TTC549 (cell line): Measurements from ENCODE around the gene BMPR1B.
"Not testable (repeated sequence)": the region's sequence is repeated elsewhere in the genome, so short reads cannot be mapped to it uniquely, and the experiment has no call there.

Experiments
- FAIRE-seq: peaks from 2 replicates; lab custom pipeline; 2012; peaks lifted over from hg19 to GRCh38; lab: Jason Lieb, UNC

The BMPR1B gene

DNA sequence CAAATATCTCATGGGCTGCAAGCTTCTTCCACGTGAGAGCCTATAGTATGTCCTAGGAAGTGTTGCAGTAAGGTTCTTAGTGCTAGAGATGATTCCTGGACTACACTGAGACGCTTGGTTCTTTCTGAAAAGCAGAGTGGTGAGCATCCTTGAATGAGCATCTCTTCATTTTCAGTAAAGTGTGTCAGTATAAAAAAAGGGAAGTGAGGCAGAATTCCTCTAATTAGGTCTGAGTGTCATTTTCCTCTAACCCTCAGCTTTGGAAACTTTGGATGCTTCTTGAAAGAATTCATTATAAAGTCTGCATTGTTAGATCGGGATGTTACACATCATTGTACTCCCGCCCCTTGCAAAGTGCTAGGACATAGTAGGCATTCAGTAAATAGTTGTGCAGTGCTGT lies 5.2 kb downstream of the BMPR1B start:
- no peak for FAIRE-seq

DNA sequence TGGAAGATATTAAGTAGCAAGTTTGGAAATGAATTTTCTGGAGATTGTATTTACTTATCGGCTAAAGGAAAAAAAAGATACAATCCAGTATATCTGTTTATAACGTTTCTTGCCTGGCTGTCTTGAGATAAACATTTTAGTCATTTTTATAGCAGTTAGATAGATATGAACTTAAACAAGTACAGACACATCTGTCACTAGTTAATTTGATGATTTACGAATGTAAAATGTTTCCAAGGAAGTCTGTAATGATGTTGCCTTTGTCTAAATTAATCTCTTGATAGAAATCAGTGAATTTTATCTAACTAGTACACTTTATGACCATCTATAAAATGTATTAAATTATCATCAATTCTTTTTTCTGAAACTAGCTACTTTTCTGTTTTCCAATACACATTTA lies 5.7 kb downstream of the BMPR1B start:
- FAIRE-seq = no peak

DNA sequence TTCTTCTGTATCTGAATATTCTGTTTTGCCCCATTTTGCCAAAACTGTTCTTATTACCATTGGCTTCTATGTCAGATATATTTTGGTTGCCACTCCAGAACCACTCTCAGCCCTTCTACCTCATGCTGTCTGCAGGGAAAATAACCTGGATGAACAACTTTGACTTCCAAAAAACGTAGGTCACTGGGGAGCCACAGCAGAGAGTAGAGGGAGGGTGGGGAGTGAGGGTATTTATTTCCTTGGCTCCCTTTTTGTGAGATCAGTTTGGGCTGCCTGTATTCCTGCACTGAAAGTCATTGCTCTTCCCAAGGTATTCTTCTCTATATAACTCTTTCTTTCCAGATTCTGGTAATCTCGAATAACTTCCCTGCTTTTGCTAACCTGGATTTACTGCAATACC lies 6.3 kb downstream of the BMPR1B start:
- no peak for FAIRE-seq

DNA sequence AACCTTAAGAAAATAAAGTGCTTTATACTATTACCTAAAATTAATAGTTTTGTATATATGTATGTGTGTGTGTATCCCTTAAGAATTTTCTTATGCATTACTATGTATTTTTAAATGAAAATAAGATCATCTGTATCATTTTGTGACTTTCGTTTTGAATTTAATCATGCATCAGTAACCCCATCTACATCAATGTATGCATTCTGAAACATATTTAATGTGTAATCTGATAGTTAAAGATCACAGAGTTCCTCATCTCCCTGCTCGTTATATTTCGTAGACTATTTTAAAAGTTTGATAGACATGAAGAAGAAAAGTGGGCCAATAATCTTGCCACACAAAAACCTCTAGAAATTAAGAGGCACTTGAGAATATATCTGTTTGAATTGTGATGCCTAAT lies 7.4 kb downstream of the BMPR1B start:
- FAIRE-seq = no peak

DNA sequence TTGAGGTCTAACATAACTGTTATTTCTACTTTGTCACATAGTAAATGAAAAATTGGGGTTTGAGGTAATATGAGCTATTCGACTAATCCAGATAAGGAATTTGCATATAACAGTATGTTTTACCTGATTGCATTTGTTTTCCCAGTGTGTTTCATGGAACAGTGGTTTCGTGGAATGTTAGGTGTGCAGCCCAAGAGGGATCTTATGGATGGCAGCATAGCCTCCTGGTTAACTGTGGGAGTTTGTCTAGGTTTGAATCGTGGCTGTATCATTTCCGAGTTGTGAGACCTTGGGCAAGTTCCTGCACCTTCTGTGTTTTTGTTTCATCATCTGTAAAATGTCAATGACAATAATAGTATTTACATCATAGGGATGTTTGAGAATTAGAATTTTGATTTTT lies 7.9 kb downstream of the BMPR1B start:
- no peak for FAIRE-seq

DNA sequence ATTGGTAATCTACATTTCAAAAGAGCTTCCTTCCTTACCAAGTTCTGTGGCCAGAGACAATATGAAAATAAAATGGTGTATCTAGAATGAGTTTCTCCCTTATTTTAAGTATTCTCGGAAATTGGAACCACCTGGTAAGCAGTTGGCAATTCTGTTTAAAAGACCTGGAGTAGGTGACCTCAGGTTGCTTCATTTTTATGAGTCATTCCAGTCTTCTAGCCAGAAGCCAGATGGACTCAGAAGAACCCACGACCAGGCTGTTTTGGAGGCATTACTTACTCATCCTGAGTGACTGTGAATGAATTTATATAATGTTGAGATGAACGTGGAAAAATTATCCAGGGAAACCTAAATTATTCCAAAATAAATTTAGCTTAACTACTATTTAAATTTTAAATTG lies 9.1 kb downstream of the BMPR1B start:
- no peak for FAIRE-seq

DNA sequence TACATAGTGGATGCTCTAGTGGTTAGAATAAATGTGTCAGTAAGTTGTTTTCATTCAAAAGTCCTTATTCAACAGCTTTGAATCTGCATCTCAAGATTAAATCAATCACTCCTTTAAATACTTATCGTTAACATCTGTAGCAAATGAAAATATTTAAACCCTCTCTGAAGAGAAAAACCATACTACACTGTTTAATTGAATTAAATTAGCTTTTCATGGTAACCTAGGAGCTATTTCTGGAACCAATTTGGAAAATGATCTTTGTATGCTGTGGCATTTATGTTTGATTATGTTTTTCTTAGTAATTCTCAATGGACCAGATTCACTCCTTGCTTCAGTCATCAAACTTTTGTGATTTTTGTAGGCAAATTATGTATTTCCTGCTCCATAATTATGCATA lies 9.7 kb downstream of the BMPR1B start:
- FAIRE-seq = no peak

DNA sequence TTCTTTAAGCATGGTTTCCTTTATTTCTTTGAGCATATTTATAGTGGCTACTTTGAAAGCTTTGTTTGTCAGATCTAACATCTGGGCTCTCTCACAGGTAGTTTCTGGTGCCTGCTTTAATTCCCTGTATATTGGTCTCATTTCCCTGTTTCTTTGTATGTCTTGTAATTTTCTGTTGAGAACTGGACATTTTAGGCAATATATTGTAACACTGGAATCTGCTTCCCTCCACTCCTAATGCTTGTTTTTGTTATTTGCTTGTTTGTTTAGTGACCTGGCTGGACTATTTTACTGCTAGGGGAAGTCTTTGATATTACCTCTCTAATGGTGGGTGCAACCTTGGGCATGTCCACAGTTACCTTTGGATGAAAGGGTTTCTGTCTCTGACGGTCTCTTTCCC lies 25.0 kb downstream of the BMPR1B start:
- no peak for FAIRE-seq

DNA sequence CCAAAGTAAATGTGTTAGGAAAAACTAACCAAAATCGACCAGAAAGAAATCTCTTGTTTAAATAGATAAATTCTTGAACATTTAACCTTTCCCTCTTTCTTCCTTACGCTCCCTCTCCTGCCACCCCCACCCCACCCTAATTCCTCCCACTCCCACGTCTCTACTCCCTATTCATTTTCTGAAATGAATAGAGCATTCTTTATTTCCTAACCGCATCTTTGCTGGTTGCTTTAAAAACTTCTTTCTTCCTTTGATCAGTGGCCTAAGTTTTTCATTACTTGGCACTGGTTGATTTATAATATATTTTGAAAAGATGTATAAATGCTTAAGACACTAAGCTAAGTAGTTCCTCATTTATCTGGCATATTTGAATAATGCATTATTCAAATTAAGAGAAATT lies 33.9 kb downstream of the BMPR1B start:
- FAIRE-seq = no peak

DNA sequence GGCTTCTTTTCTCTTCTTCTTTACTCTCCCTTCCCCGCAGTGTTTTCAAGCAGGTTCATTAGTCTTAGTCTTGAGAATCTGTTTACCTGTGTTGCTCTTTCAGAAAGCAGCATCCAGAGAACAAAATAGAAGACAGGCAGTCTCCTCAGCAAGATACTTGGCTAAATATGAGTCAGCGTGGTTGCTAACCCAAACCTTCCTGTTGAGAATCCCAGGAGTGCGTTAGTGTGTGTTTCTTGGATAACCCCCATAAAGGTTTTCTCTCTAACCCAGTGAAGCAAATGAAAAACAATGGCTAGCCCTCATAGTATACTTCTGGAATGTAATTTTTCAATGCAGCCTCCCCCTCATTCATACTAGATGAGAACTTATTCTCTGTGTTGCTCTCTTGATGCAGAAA lies 41.1 kb downstream of the BMPR1B start:
- FAIRE-seq = no peak

DNA sequence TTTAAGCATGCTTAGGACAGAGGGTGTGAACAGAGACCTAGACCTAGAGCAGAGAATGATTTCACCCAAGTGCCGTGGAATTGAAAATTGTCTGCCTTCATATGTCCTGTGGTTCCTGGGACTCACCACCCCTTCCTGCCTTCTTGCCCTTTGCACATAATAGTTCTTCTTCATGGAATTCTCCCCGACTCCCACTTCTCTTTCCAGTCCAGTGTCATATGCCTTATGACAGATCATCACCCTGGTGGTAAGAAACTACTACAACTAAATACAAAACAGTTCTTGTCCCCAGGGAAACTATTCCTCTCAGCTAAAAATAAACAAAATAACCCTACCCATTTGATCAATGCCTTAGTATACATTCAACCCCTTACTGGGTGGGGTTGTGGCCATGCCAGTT lies 43.3 kb downstream of the BMPR1B start:
- no peak for FAIRE-seq

DNA sequence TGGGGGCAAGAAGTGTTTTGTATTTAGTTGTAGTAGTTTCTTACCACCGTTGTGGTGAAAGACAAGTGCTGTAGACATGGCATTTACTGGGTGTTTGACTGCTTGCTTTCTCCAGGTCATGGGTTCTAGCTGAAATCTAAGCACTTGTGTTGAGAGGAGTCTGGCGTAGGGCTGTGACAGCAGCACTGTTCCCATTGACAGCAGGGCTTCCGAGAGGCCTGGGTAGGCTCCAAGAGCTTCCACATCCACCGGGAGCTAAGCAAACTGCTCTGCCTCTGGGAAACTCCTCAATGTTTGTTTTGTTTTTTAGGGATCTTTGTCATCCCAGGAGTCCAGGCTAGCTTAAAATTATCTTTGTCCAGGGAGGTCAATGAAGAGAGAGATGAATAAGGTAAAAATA lies 44.3 kb downstream of the BMPR1B start:
- FAIRE-seq = no peak

DNA sequence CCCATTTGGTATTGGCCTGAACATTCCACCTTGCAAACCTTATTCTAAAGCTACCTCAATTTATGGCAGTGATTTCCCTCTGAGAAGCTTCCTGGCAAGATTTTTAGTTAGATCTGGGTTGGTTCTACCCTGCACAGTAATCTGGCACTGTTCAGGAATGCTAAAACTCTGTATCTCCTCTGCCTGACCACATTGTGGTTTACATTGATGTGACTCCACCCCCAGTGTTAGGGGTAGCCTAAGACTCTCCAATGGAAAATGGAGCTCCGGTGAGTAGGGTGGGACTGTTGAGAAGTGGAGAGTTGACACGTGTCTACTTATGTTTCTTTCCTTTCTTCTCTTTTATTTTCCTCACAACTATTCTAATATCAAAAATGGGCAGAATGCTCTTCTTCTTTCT lies 45.4 kb downstream of the BMPR1B start:
- no peak for FAIRE-seq

DNA sequence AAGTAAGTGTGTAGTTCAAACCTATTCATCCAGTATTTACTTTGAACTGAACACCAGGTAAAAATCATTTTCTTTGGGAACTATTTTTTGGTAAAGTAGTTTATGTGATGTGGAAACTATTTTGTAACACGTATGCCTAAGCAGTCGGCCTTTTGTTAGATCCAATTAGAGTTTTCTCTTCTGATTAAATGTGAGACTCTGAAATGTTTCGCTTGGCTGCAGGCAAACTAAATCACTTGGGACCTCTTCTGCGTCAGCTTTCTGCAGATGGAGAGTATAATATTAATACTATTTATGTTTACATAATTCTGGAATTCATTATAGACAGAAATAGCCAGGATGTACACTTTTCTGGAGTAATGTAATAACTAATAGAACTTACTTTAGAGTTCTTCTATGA lies 46.9 kb downstream of the BMPR1B start:
- FAIRE-seq = no peak

DNA sequence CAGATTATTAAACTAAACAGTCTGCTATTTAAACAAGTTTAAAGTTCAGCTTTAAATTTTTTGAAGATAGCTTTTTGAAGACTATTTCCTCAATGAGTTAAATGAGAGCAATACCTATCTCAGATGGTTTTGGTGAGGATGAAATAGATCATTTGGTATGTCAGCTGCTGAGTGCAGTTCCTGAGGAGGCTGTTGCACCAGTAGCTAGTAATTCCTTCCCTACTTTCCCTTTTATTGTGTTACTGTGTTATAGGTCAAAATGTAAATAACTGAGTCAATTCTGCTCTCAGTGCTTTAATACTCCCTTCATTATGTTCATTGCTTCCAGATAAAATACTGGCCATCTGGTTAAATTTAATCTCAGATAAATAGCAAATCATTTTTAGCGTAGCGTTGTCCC lies 48.6 kb downstream of the BMPR1B start:
- no peak for FAIRE-seq

DNA sequence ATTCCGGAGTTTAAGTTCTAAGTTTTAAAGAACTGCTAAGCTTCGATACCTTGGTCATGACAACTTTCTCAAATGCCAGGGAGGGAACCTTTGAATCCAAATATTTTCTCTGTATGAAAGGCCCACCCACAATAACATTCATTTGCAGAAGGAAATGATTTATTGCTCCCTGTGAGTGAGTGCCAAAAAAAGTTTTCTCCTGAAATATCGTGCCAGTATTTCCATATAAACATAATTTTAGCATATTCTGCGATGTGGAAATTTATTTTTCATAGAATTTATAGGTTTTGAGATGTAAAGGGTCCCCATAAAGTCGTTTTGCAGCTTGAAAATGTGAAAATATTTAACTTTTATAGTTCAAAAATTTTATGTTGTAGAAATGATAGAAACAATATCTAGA lies 53.9 kb downstream of the BMPR1B start:
- no peak for FAIRE-seq

DNA sequence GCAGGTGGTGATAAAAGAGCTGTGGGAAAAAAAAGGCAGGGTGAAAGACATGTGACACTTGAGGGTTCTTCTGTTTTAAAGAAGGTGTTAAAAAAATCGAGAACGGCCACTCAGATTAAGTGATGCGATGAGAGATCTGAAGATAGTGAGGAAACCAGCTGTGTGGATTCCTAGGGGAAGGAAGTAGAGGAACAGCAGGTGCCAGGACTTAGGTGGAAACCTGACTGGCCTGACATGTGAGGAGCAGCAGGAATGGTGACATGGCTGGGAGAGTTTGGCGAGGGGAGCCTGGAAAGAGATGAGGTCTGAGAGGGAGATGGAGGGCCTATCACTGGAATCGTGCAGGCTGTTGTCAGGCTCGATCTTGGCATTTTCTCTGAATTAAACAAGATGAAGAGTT lies 55.5 kb downstream of the BMPR1B start:
- no peak for FAIRE-seq

DNA sequence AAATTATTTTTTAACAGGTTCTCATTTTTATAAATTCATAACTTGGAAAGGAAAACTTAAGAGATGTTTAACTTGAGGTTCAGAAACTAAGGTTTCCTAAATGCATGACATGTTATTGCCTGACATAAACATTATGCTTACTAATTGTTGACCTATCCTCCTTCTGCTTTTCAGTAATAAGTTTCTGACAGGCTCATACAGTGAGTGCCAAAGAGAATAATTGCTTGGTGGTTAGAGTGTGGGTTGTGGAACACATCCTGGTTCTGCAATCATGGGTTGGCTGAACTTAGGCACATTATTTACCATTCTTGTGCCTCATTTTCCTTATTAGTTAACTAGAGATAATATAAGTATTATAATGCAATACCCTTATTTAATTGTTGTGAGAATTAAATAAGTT lies 56.5 kb downstream of the BMPR1B start:
- no peak for FAIRE-seq

DNA sequence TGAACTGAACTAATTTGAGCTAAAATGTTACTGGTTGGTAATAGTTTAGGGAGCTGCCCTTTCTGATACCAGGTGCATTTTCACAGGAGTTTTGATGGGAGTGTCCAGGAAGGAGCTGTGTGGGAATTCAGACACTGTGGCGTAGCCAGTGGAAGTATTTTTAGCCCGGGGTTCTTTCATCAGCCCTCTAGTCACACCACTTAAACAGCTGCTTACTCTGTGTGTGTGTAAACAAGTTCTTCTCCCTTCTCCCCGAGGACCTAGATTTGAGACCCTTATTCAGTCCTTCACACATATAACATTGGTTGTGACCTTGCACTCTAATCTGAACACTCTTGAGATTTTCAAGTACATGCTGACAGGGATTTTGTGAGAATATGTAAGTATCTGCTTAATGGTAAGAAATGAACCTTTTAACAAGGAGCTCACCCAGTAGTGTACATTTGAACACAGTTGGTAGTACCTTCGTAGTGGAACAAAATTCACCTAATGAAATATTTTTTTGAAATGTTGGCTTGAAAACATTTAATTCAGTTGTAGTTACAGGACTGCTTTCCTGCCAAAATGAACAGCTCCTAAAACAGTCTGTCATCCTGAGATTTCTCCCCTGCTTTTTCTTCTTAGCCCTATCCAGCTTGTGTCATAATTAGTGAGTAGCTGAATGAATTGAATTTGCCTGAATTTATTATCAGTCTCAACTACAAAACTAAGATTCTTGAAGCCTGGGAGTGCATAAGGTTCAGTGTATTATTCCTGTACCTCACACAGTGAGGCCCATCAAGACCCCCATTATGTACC lies 61.8 kb downstream of the BMPR1B start:
- FAIRE-seq = no peak

DNA sequence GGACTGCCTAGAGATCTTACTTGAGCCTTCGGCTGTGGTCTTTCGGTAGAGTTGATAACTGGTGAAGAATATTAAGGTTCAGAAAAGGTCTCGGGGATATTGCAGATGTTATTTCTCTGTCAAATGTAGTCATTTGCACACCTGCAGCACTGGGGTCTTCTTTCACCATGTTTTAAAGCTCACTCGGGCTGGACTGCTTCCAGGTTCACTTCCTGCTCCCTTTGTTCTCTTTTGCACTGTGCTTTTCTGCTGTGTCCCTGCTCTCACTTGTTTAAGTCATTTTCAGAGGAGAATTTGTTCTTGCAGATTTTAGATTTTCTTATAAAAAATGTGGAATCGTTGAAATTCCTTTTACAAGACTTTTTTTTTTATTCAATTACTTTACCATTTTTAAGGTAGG lies 68.5 kb downstream of the BMPR1B start:
- no peak for FAIRE-seq

DNA sequence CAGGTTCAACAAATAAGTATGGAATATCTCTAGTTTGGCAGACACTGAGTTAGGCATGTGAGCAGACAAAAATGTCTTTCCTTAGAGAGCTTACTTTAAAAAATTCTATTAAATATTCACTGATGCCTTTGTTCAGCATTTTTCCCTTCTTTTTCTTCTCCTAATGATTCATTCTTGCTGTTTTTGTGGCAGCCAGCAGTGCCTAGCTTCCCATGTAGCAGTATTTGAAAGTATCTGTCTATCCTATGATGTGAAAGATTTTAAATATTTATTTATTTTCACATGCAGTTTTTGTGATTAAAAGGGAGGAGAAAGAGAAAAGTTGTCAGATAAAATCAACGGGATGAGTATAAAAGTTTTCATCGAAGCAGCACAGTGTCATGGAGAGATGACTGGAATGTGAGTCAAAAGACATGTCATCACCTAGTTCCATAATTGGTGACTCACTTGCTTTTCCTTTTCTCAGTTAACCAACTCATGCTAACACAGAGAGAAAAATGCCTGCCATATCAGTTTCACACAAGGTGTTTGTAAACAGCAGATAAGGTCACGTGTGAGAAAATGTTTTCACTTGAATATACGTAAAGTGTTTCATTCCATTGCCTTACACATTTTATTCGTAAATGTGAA lies 69.8 kb downstream of the BMPR1B start:
- no peak for FAIRE-seq

DNA sequence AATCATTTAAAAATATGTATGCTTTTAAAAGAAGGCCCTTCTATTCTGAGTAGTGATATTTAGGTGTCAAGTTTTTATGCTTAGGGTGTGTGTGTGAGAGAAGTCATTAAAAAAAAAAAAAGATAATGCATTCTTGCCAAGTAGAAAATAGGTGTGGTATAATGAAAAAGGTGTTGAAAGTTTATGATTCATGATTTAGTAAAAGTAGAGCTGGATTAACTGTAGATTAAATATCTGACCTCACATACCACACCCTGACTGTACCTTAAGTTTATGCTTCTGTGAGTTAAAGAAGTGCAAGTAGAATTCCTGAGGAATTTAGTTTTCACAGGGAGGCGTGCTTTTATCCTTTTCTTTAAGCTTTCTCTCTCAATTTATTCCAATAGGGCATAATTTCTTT lies 71.1 kb downstream of the BMPR1B start:
- FAIRE-seq = no peak

DNA sequence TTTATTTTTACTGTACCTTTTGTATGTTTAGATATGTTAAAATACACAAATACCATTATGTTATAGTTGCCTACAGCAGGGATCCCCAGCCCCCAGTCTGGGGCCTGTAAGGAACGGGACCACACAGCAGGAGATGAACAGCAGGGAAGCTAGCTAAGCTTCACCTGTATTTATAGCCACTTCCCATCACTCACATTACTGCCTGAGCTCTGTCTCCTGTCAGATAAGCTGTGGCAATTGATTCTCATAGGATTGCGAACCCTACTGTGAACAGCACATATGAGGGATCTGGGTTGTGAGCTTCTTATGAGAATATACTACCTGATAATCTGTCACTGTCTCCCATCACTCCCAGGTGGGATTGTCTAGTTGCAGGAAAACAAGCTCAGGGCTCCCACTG lies 73.9 kb downstream of the BMPR1B start:
- no peak for FAIRE-seq

DNA sequence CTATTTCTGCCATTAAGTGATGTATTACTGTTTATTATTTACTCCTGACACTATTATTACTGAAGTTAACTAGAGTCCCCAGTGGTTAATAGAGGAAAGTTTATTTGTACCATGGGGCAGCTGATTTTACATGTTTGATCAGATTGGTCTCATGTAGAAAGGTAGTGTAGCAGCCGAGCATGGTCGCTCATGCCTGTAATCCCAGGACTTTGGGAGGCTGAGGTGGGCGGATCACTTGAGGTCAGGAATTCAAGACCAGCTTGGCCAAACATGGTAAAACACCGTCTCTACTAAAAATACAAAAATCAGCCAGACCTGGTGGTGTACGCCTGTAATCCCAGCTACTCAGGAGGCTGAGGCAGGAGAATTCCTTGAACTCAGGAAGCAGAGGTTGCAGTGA lies 74.6 kb downstream of the BMPR1B start:
- not testable (repeated sequence) for FAIRE-seq
